ENCODE data around the gene PADI2. TPM values are rescaled to one million over a fixed set of nuclear protein-coding genes. Genes with fewer than 3 reads are reported as not detected.

Gene PADI2
- total and polyA plus RNA-seq, 2 donors (not counting 3 experiments of a cell fraction or from before 2014, with no cell fraction given) = not detected

GRCh38 chr1:17067465-17068240, 51.6 kb downstream of the PADI2 start:
- TF ChIP-seq JUN (IDR thresholded peaks at IDR 0.05; ENCODE audit: borderline replicate concordance, insufficient read depth, insufficient read length, low read depth) (no peak), MYC (IDR thresholded peaks at IDR 0.05; ENCODE audit: low read depth, low read length) (no peak), CTCF (IDR thresholded peaks at IDR 0.05; ENCODE audit: extremely low read depth in 1 of 2, insufficient read depth in 1 of 2, low read depth in 1 of 2, low read length in 2 of 2) (no peak), EZH2 (IDR thresholded peaks at IDR 0.05; ENCODE audit: borderline replicate concordance, low read depth, low read length, severe bottlenecking) (no peak)
- dilution Hi-C loops (cut with MboI; ENCODE audit: extremely low pct_ligation_motif_present, low sequenced_read_pairs) = no loop called here
- Histone ChIP-seq H3K4me2 (ENCODE audit: insufficient read depth, low read length) (no peak overlapping the region), H3K27ac (ENCODE audit: insufficient read depth, low read depth, low read length) (no peak overlapping the region), H3K9me1 (replicated peaks; ENCODE audit: control insufficient read depth, extremely low read depth, insufficient read depth, low read length) (no peaks in the 10 kb centered on the region), H3K36me3 (ENCODE audit: control insufficient read depth in 2 of 2, extremely low read depth in 1 of 2, insufficient read depth in 2 of 2, low read length in 2 of 2) (no peaks in the 10 kb centered on the region), H4K20me1 (replicated peaks; ENCODE audit: control insufficient read depth, extremely low read depth, insufficient read depth, low read length) (no peaks in the 10 kb centered on the region), H3K79me2 (ENCODE audit: control insufficient read depth, insufficient read depth, low read length) (no peaks in the 10 kb centered on the region), H3K9ac (replicated peaks; ENCODE audit: extremely low read depth, insufficient read depth, low read length) (no peak overlapping the region), H3K4me3 (replicated peaks in 1 of 3; ENCODE audit: insufficient read depth in 1 of 3, low read depth in 1 of 3, low read length in 3 of 3) (no peak overlapping the region), H3K27me3 (ENCODE audit: control insufficient read depth in 2 of 2, insufficient read depth in 2 of 2, low read length in 2 of 2) (no peaks in the 10 kb centered on the region), H3K4me1 (ENCODE audit: control insufficient read depth, extremely low read depth, insufficient read depth, low read length) (peaks cover 5% of the 10 kb centered on the region), H3K9me3 (replicated peaks; ENCODE audit: control insufficient read depth, insufficient read depth, low read length) (no peaks in the 10 kb centered on the region), H2AFZ (ENCODE audit: low read depth, low read length) (no peak overlapping the region)
- ChIA-PET CTCF (no interaction called here), POLR2A (no interaction called here)
- DNase-seq (ENCODE audit: low read depth, low spot score) (no peak), FAIRE-seq (no peak)
- intact Hi-C loops (cut with micrococcal nuclease) = no loop called here
- no TSS peak for BruUV-seq (replicated peaks)

GRCh38 chr1:17067069-17067426, 52.2 kb downstream of the PADI2 start:
- CTCF ChIA-PET = no interaction called here
- Histone ChIP-seq H2AFZ (ENCODE audit: low read depth, low read length) (no peak overlapping the region), H3K27ac (ENCODE audit: insufficient read depth, low read depth, low read length) (no peak overlapping the region), H3K27me3 (ENCODE audit: control insufficient read depth in 2 of 2, insufficient read depth in 2 of 2, low read length in 2 of 2) (no peaks in the 10 kb centered on the region), H3K79me2 (ENCODE audit: control insufficient read depth, insufficient read depth, low read length) (no peaks in the 10 kb centered on the region), H3K4me2 (ENCODE audit: insufficient read depth, low read length) (no peak overlapping the region), H4K20me1 (replicated peaks; ENCODE audit: control insufficient read depth, extremely low read depth, insufficient read depth, low read length) (no peaks in the 10 kb centered on the region), H3K9me3 (replicated peaks; ENCODE audit: control insufficient read depth, insufficient read depth, low read length) (no peaks in the 10 kb centered on the region), H3K36me3 (ENCODE audit: control insufficient read depth in 2 of 2, extremely low read depth in 1 of 2, insufficient read depth in 2 of 2, low read length in 2 of 2) (no peaks in the 10 kb centered on the region), H3K4me3 (replicated peaks in 1 of 3; ENCODE audit: insufficient read depth in 1 of 3, low read depth in 1 of 3, low read length in 3 of 3) (no peak overlapping the region), H3K9ac (replicated peaks; ENCODE audit: extremely low read depth, insufficient read depth, low read length) (no peak overlapping the region), H3K4me1 (ENCODE audit: control insufficient read depth, extremely low read depth, insufficient read depth, low read length) (peaks cover 5% of the 10 kb centered on the region), H3K9me1 (replicated peaks; ENCODE audit: control insufficient read depth, extremely low read depth, insufficient read depth, low read length) (no peaks in the 10 kb centered on the region)
- dilution Hi-C loops (cut with MboI; ENCODE audit: extremely low pct_ligation_motif_present, low sequenced_read_pairs) = no loop called here
- no TSS peak for BruUV-seq (replicated peaks)
- DNase-seq (ENCODE audit: low read depth, low spot score) (no peak), FAIRE-seq (no peak)
- TF ChIP-seq MAX (IDR thresholded peaks at IDR 0.05; ENCODE audit: insufficient read depth, insufficient read length) (no peak), JUN (IDR thresholded peaks at IDR 0.05; ENCODE audit: borderline replicate concordance, insufficient read depth, insufficient read length, low read depth) (no peak), POLR2A (IDR thresholded peaks at IDR 0.05; ENCODE audit: low read depth, low read length) (no peak), POLR2AphosphoS5 (IDR thresholded peaks at IDR 0.05; ENCODE audit: insufficient read depth, low read depth, low read length) (no peak), GATA2 (IDR thresholded peaks at IDR 0.05; ENCODE audit: insufficient read depth, insufficient read length, low read depth, low read length) (no peak), EZH2 (IDR thresholded peaks at IDR 0.05; ENCODE audit: borderline replicate concordance, low read depth, low read length, severe bottlenecking) (no peak), FOS (IDR thresholded peaks at IDR 0.05; ENCODE audit: borderline replicate concordance, insufficient read depth, low read length) (no peak), CTCF (IDR thresholded peaks at IDR 0.05; ENCODE audit: extremely low read depth in 1 of 2, insufficient read depth in 1 of 2, low read depth in 1 of 2, low read length in 2 of 2) (no peak), MYC (IDR thresholded peaks at IDR 0.05; ENCODE audit: low read depth, low read length) (no peak)
- POLR2A ChIA-PET = no interaction called here
- intact Hi-C loops (cut with micrococcal nuclease) = no loop called here
